GM23338 (cell line): ENCODE measurements around the gene ZBTB7C. TPM values are rescaled to one million over a fixed set of nuclear protein-coding genes. Genes with fewer than 3 reads are reported as not detected.

Source experiments
- ATAC-seq: fragments of 200-7000 bp; cut with Tn5 transposase; 3 replicates; pipeline ENCODE4 v1.9.1; 2020
- DNase-seq: peaks from one replicate; pipeline ENCODE4 v3.0.0-alpha.2; 2015; ENCODE audit warnings: low spot score
- H2AFZ ChIP-seq: fragments of 200-600 bp; sonication (generic); 2 replicates; pipeline ENCODE4 v1.8.0; 2016; ENCODE audit warnings: antibody characterized with exemption, mild to moderate bottlenecking, moderate library complexity
- H3F3A ChIP-seq: fragments of 200-600 bp; sonication (generic); replicated peaks from 2 replicates; pipeline ENCODE4 v1.8.0; 2017; ENCODE audit warnings: antibody characterized with exemption, mixed run types, low read depth
- H3K27ac ChIP-seq: fragments of 200-600 bp; sonication (generic); 2 replicates; pipeline ENCODE4 v1.6.1; 2016; ENCODE audit warnings: low read depth
- H3K27me3 ChIP-seq: fragments of 200-600 bp; sonication (generic); 2 replicates; pipeline ENCODE4 v1.8.0; 2016; ENCODE audit warnings: mild to moderate bottlenecking, mixed run types, moderate library complexity; ENCODE audit not compliant: insufficient read depth
- H3K36me3 ChIP-seq: fragments of 200-600 bp; sonication (generic); 2 replicates; pipeline ENCODE4 v1.8.0; 2016; ENCODE audit warnings: mild to moderate bottlenecking; ENCODE audit not compliant: insufficient read depth
- H3K4me1 ChIP-seq: fragments of 200-600 bp; sonication (generic); 2 replicates; pipeline ENCODE4 v1.8.0; 2016; ENCODE audit warnings: mild to moderate bottlenecking, moderate library complexity; ENCODE audit not compliant: insufficient read depth
- H3K4me2 ChIP-seq: fragments of 200-600 bp; sonication (generic); 2 replicates; pipeline ENCODE4 v1.7.1; 2017; ENCODE audit warnings: mixed run types
- H3K4me3 ChIP-seq: fragments of 200-600 bp; sonication (generic); 2 replicates; pipeline ENCODE4 v1.6.1; 2016; ENCODE audit warnings: mixed run types
- H3K79me2 ChIP-seq: fragments of 200-600 bp; sonication (generic); replicated peaks from 2 replicates; pipeline ENCODE4 v1.8.0; 2017; ENCODE audit warnings: mild to moderate bottlenecking; ENCODE audit not compliant: insufficient read depth
- H3K9me2 ChIP-seq: fragments of 200-600 bp; sonication (generic); 2 replicates; pipeline ENCODE4 v1.8.0; 2017; ENCODE audit not compliant: insufficient read depth
- H4K20me1 ChIP-seq: fragments of 200-600 bp; sonication (generic); replicated peaks from 2 replicates; pipeline ENCODE4 v1.8.0; 2017; ENCODE audit warnings: mild to moderate bottlenecking; ENCODE audit not compliant: insufficient read depth
- H3K27ac Mint-ChIP-seq: 2 replicates; pipeline ENCODE4 v1.8.0; 2020; ENCODE audit warnings: inconsistent platforms, mild to moderate bottlenecking, moderate library complexity, mixed read lengths
- H3K27me3 Mint-ChIP-seq: 3 replicates; pipeline ENCODE4 v1.8.0; 2022; ENCODE audit warnings: low read depth, mild to moderate bottlenecking, moderate library complexity, mixed read lengths, inconsistent platforms; ENCODE audit not compliant: insufficient read depth, poor library complexity
- H3K36me3 Mint-ChIP-seq: 3 replicates; pipeline ENCODE4 v1.8.0; 2021; ENCODE audit warnings: low read depth, mild to moderate bottlenecking, inconsistent platforms, moderate library complexity, mixed read lengths
- H3K4me1 Mint-ChIP-seq: 3 replicates; pipeline ENCODE4 v1.8.0; 2020; ENCODE audit warnings: mild to moderate bottlenecking, inconsistent platforms, mixed read lengths
- H3K4me3 Mint-ChIP-seq: 3 replicates; pipeline ENCODE4 v1.8.0; 2021; ENCODE audit warnings: moderate library complexity, mild to moderate bottlenecking, inconsistent platforms, mixed read lengths
- H3K9me3 Mint-ChIP-seq: 3 replicates; pipeline ENCODE4 v1.8.0; 2020; ENCODE audit warnings: moderate library complexity, mild to moderate bottlenecking, inconsistent platforms, mixed read lengths
- CREB1 ChIP-seq: fragments of 250-450 bp; sonication (Bioruptor Pico); IDR thresholded peaks from 2 replicates; pipeline ENCODE4 v1.5.0; 2020; ENCODE audit warnings: low read depth, mild to moderate bottlenecking, moderate library complexity
- CTCF ChIP-seq, 2 experiments: fragments of 200-600 bp in 1 of 2; sonication (generic) in 1 of 2; conservative IDR thresholded peaks; 2 replicates each; pipeline versions ENCODE4 v1.5.1 to v1.6.1; 2016 to 2017; ENCODE audit warnings: antibody characterized with exemption in 2 of 2, low read depth in 2 of 2, mild to moderate bottlenecking in 2 of 2, moderate library complexity in 1 of 2
- ETS1 ChIP-seq: IDR thresholded peaks from 2 replicates; pipeline ENCODE4 v1.6.1; 2016; ENCODE audit warnings: antibody characterized with exemption
- EZH2 ChIP-seq: fragments of 200-600 bp; sonication (generic); IDR thresholded peaks from one replicate; pipeline ENCODE4 v1.8.0; 2017; ENCODE audit warnings: antibody characterized with exemption, mild to moderate bottlenecking, low read depth; ENCODE audit not compliant: unreplicated experiment
- EZH2phosphoT487 ChIP-seq: fragments of 200-600 bp; sonication (generic); IDR thresholded peaks from one replicate; pipeline ENCODE4 v1.8.1; 2018; ENCODE audit warnings: antibody characterized with exemption; ENCODE audit not compliant: unreplicated experiment
- JUNB ChIP-seq: IDR thresholded peaks from one replicate; pipeline ENCODE4 v1.6.1; 2016; ENCODE audit warnings: antibody characterized with exemption; ENCODE audit not compliant: unreplicated experiment
- NANOG ChIP-seq: IDR thresholded peaks from 2 replicates; pipeline ENCODE4 v1.6.1; 2016; ENCODE audit warnings: antibody characterized with exemption, borderline replicate concordance
- POLR2AphosphoS5 ChIP-seq: IDR thresholded peaks from 2 replicates; pipeline ENCODE4 v1.6.1; 2016; ENCODE audit warnings: antibody characterized with exemption, low read depth
- STAT1 ChIP-seq: IDR thresholded peaks from one replicate; pipeline ENCODE4 v1.6.1; 2016; ENCODE audit warnings: antibody characterized with exemption; ENCODE audit not compliant: unreplicated experiment
- ZNF114 ChIP-seq: fragments of 250-450 bp; sonication (Bioruptor Pico); IDR thresholded peaks from 2 replicates; pipeline ENCODE4 v1.5.0; 2020; ENCODE audit warnings: mild to moderate bottlenecking, moderate library complexity
- ZNF331 ChIP-seq: fragments of 250-450 bp; sonication (Bioruptor Pico); IDR thresholded peaks from 2 replicates; pipeline ENCODE4 v1.5.0; 2020; ENCODE audit warnings: low read depth, mild to moderate bottlenecking, moderate library complexity
- polyA plus RNA-seq: library from polyadenylated mRNA; unstranded; fragments of >200 nt; fragmentation: Nextera tagmentation; extraction: Ambion mirVana; gene quantifications from 2 replicates; pipeline ENCODE4 v1.2.1, GENCODE V29; 2016
- total RNA-seq: library from RNA; depleted of rRNA; stranded (reverse); fragments of >200 nt; shearing (Covaris generic); gene quantifications from 2 replicates; pipeline ENCODE4 v1.2.3, GENCODE V29; 2014
- TF ChIP-seq, protein P1 (sequence below): IDR thresholded peaks from one replicate; pipeline ENCODE4 v1.6.1; 2018; ENCODE audit warnings: antibody characterized with exemption; ENCODE audit not compliant: unreplicated experiment
- TF ChIP-seq, protein P2 (sequence below): fragments of 250-450 bp; sonication (Bioruptor Pico); IDR thresholded peaks from 2 replicates; pipeline ENCODE4 v1.5.0; 2020; ENCODE audit warnings: mild to moderate bottlenecking, moderate library complexity

Gene ZBTB7C
- total and polyA plus RNA-seq, 2 experiments from 2014 or later = 0.03 to 0.14 TPM

DNA sequence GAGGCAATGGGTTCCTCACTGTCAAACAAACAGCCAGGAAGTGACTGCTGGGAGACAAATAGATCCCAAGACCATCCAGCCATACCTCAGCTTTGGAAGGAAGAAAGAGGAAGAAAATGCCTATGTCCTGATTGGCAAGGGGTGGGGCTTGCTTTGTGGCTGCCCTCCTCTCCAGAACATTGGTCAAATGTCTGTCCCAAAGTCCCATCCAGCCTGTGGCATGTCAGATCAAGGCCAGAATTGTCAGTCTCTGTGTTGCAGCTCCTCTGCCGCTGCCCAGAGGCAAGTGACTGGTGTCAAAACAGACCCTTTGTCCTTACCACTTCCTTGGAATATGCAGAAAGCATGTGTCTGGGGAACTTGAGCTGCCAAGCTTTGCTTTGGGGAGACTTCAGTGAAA, 415.8 kb downstream of the ZBTB7C start:
- peak overlapping the region; percentile 23; the same call in 1 of the 2 replicates for H2AFZ ChIP-seq
- H3K4me3 Mint-ChIP-seq = no peak overlapping the region
- H3K4me2 ChIP-seq = no peak overlapping the region
- no peaks in the 10 kb centered on the region for H3K79me2 ChIP-seq
- DNase-seq (no peak), ATAC-seq (no peak)
- H3K27me3 ChIP-seq = no peaks in the 10 kb centered on the region
- H3K4me1 ChIP-seq = no peaks in the 10 kb centered on the region; the same call in 1 of the 2 replicates
- no peaks in the 10 kb centered on the region for H3F3A ChIP-seq
- peaks cover 6% of the 10 kb centered on the region for H3K27me3 Mint-ChIP-seq
- no peaks in the 10 kb centered on the region for H3K9me2 ChIP-seq
- no peak overlapping the region for H3K4me3 ChIP-seq
- no peaks in the 10 kb centered on the region for H4K20me1 ChIP-seq
- peaks cover 7% of the 10 kb centered on the region; the same call in 2 of the 3 replicates for H3K36me3 Mint-ChIP-seq
- H3K36me3 ChIP-seq = no peaks in the 10 kb centered on the region
- no peak overlapping the region for H3K27ac Mint-ChIP-seq
- TF ChIP-seq ZNF114 (CRISPR knock-in tag) = no peak
- TF ChIP-seq, protein P1, sequence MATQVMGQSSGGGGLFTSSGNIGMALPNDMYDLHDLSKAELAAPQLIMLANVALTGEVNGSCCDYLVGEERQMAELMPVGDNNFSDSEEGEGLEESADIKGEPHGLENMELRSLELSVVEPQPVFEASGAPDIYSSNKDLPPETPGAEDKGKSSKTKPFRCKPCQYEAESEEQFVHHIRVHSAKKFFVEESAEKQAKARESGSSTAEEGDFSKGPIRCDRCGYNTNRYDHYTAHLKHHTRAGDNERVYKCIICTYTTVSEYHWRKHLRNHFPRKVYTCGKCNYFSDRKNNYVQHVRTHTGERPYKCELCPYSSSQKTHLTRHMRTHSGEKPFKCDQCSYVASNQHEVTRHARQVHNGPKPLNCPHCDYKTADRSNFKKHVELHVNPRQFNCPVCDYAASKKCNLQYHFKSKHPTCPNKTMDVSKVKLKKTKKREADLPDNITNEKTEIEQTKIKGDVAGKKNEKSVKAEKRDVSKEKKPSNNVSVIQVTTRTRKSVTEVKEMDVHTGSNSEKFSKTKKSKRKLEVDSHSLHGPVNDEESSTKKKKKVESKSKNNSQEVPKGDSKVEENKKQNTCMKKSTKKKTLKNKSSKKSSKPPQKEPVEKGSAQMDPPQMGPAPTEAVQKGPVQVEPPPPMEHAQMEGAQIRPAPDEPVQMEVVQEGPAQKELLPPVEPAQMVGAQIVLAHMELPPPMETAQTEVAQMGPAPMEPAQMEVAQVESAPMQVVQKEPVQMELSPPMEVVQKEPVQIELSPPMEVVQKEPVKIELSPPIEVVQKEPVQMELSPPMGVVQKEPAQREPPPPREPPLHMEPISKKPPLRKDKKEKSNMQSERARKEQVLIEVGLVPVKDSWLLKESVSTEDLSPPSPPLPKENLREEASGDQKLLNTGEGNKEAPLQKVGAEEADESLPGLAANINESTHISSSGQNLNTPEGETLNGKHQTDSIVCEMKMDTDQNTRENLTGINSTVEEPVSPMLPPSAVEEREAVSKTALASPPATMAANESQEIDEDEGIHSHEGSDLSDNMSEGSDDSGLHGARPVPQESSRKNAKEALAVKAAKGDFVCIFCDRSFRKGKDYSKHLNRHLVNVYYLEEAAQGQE = no peak
- no peak for TF ChIP-seq CTCF (conservative IDR thresholded peaks at IDR 0.05; ENCODE audit: low read depth in 2 of 2)
- TF ChIP-seq STAT1 = no peak
- TF ChIP-seq JUNB = no peak
- TF ChIP-seq CREB1 (CRISPR knock-in tag) = no peak
- TF ChIP-seq EZH2phosphoT487 = no peak
- no peak for TF ChIP-seq NANOG
- TF ChIP-seq ZNF331 (CRISPR knock-in tag) = no peak
- no peak for TF ChIP-seq POLR2AphosphoS5
- TF ChIP-seq, protein P2, sequence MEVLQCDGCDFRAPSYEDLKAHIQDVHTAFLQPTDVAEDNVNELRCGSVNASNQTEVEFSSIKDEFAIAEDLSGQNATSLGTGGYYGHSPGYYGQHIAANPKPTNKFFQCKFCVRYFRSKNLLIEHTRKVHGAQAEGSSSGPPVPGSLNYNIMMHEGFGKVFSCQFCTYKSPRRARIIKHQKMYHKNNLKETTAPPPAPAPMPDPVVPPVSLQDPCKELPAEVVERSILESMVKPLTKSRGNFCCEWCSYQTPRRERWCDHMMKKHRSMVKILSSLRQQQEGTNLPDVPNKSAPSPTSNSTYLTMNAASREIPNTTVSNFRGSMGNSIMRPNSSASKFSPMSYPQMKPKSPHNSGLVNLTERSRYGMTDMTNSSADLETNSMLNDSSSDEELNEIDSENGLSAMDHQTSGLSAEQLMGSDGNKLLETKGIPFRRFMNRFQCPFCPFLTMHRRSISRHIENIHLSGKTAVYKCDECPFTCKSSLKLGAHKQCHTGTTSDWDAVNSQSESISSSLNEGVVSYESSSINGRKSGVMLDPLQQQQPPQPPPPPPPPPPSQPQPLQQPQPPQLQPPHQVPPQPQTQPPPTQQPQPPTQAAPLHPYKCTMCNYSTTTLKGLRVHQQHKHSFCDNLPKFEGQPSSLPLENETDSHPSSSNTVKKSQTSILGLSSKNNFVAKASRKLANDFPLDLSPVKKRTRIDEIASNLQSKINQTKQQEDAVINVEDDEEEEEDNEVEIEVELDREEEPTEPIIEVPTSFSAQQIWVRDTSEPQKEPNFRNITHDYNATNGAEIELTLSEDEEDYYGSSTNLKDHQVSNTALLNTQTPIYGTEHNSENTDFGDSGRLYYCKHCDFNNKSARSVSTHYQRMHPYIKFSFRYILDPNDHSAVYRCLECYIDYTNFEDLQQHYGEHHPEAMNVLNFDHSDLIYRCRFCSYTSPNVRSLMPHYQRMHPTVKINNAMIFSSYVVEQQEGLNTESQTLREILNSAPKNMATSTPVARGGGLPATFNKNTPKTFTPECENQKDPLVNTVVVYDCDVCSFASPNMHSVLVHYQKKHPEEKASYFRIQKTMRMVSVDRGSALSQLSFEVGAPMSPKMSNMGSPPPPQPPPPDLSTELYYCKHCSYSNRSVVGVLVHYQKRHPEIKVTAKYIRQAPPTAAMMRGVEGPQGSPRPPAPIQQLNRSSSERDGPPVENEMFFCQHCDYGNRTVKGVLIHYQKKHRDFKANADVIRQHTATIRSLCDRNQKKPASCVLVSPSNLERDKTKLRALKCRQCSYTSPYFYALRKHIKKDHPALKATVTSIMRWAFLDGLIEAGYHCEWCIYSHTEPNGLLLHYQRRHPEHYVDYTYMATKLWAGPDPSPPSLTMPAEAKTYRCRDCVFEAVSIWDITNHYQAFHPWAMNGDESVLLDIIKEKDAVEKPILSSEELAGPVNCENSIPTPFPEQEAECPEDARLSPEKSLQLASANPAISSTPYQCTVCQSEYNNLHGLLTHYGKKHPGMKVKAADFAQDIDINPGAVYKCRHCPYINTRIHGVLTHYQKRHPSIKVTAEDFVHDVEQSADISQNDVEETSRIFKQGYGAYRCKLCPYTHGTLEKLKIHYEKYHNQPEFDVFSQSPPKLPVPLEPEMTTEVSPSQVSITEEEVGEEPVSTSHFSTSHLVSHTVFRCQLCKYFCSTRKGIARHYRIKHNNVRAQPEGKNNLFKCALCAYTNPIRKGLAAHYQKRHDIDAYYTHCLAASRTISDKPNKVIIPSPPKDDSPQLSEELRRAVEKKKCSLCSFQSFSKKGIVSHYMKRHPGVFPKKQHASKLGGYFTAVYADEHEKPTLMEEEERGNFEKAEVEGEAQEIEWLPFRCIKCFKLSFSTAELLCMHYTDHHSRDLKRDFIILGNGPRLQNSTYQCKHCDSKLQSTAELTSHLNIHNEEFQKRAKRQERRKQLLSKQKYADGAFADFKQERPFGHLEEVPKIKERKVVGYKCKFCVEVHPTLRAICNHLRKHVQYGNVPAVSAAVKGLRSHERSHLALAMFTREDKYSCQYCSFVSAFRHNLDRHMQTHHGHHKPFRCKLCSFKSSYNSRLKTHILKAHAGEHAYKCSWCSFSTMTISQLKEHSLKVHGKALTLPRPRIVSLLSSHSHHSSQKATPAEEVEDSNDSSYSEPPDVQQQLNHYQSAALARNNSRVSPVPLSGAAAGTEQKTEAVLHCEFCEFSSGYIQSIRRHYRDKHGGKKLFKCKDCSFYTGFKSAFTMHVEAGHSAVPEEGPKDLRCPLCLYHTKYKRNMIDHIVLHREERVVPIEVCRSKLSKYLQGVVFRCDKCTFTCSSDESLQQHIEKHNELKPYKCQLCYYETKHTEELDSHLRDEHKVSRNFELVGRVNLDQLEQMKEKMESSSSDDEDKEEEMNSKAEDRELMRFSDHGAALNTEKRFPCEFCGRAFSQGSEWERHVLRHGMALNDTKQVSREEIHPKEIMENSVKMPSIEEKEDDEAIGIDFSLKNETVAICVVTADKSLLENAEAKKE (CRISPR knock-in tag) = no peak
- TF ChIP-seq EZH2 = no peak
- no peak for TF ChIP-seq ETS1
- no peak overlapping the region for H3K27ac ChIP-seq
- H3K9me3 Mint-ChIP-seq = peaks cover 13% of the 10 kb centered on the region
- peaks cover 23% of the 10 kb centered on the region for H3K4me1 Mint-ChIP-seq
